HG03442 (cell line): ENCODE results near the gene TMEM127.
A peak's percentile ranks its signal among the peaks of the same experiment; 100 is the strongest.
"Not testable (repeated sequence)": the region's sequence is repeated elsewhere in the genome, so short reads cannot be mapped to it uniquely, and the experiment has no call there.

Experiments
- ATAC-seq: cut with Tn5 transposase; IDR thresholded peaks from one replicate; pipeline ENCODE4 v1.9.1; 2021; ENCODE audit warnings: mild to moderate bottlenecking, moderate library complexity; ENCODE audit not compliant: unreplicated experiment

The TMEM127 gene

GRCh38 chr2:96265840-96266679, at the start of gene TMEM127, which contains the start of gene CIAO1:
Gene TMEM127, minus strand, starts transcription at chr2:96265997. Its CDS starts 616 bp downstream, at chr2:96265381.
Gene CIAO1, plus strand, starts transcription at chr2:96266225. Its CDS starts 126 bp downstream, at chr2:96266351.
- ATAC-seq, result peak; percentile 89

- ATAC-seq, result no peak
Observed at GRCh38 chr2:96315005-96315399, 49.2 kb upstream of the TMEM127 start.

- ATAC-seq, result no peak
Observed at GRCh38 chr2:96308248-96308647, 42.5 kb upstream of the TMEM127 start.

- no peak for ATAC-seq
Observed at GRCh38 chr2:96306370-96306769, 40.6 kb upstream of the TMEM127 start.

GRCh38 chr2:96305979-96306308, 40.1 kb upstream of the TMEM127 start:
- ATAC-seq, result no peak

- peak; percentile 91 for ATAC-seq
Observed at GRCh38 chr2:96305091-96305978, 39.5 kb upstream of the TMEM127 start, which contains the start of gene SNRNP200. Gene SNRNP200, minus strand, starts transcription at chr2:96305546. Its CDS starts 109 bp downstream, at chr2:96305437.

GRCh38 chr2:96304606-96305005, 38.8 kb upstream of the TMEM127 start:
- no peak for ATAC-seq

- no peak for ATAC-seq
Observed at GRCh38 chr2:96301865-96302264, 36.1 kb upstream of the TMEM127 start.

GRCh38 chr2:96296925-96297324, 31.1 kb upstream of the TMEM127 start:
- ATAC-seq, result no peak

- not testable (repeated sequence) for ATAC-seq
Observed at GRCh38 chr2:96294271-96294670, 28.5 kb upstream of the TMEM127 start.

GRCh38 chr2:96291751-96292150, 26.0 kb upstream of the TMEM127 start:
- ATAC-seq, result no peak

- ATAC-seq, result no peak
Observed at GRCh38 chr2:96287273-96287856, 21.6 kb upstream of the TMEM127 start.

- no peak for ATAC-seq
Observed at GRCh38 chr2:96276787-96277499, 11.1 kb upstream of the TMEM127 start.

- no peak for ATAC-seq
Observed at GRCh38 chr2:96274355-96275056, 8.7 kb upstream of the TMEM127 start.

- no peak for ATAC-seq
Observed at GRCh38 chr2:96273763-96274162, 8.0 kb upstream of the TMEM127 start.

- no peak for ATAC-seq
Observed at GRCh38 chr2:96271995-96272394, 6.2 kb upstream of the TMEM127 start.

GRCh38 chr2:96267159-96267971, 1.6 kb upstream of the TMEM127 start:
- no peak for ATAC-seq

GRCh38 chr2:96265349-96265839, 403 bp downstream of the TMEM127 start:
- ATAC-seq, result peak; percentile 10
